DMS114 treated with DMSO at 0.1 percent for 48 hours (cell line): ENCODE data around the gene NEU1.

Experiments
- DNase-seq: peaks from one replicate; lab custom pipeline; 2025; ENCODE audit not compliant: unreplicated experiment; lab: John Stamatoyannopoulos, UW

NEU1 gene

DNA sequence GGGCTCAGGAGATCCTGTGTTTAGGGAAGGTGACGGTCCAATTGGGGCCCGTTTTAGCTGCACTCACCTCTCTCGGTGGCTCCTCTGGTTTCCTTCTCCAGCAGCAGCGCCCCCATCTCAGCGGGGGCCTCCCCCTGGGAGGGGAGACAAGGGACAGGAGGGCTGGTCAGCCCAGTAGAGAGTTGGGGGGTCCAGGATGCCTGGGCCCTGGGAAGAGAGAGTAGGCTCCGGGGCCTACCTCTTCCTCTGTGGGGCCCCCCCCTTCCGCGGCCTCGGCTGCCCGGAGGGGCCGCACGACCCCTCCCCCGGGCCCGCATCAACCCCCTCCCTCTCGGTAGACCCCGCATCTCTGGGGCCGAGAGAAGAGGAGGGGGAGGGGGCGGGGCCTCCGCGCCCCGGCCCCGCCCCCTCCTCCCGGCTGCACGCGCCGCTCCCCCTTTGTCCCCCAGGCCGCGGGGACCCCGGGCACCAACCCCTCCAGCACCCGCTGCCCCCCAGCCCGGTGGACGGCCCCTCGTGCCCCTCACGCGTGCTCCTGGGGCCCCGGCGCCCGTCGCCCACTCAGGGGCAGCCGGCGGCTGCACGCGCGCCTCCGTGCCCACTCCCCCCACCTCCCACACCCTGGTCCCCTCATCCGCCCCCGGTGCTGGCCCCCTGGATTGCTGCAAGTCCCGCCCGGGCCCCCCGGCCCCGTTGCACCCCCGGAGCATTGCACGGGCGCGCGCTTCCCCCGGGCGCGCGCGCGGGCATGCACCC is 34.4 kb upstream of the NEU1 start:
- no peak for DNase-seq

DNA sequence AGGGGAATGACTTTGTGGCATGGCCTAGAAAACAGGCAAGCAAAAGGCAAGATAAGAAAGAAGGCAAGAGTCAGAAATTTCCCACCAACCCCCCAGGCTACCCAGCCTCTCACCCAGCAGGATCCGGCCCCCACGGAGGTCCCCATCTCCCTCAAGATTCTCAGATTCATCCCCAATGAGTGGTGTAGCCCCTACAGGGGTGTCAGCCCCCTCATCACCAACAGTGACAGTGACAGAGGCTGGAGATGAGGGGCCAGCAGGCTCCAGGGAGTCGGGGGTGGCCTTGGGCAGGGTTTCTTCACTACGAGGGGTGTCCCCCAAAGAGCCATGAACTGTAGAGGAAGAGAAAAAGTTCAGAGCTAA is 33.9 kb upstream of the NEU1 start:
- DNase-seq, result no peak

DNA sequence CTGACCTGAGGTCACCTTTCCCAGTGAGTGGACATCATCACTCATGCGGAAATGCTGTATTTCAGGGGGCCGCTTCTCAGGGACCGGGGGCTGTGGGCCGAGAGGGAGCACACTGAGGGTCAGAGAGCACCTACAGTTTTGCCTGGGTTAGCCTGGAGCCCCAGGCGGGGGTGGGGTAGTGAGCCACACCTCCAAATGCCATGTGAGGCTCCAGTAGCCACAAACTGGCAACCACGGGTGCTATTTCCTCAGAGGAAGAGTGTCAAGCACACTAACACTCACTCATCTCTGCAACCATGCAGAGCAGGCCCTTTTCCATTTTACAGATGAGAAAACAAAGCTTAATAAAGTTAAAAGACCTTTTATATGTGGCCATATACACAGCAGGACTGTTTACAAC is 30.2 kb upstream of the NEU1 start:
- DNase-seq, result no peak

DNA sequence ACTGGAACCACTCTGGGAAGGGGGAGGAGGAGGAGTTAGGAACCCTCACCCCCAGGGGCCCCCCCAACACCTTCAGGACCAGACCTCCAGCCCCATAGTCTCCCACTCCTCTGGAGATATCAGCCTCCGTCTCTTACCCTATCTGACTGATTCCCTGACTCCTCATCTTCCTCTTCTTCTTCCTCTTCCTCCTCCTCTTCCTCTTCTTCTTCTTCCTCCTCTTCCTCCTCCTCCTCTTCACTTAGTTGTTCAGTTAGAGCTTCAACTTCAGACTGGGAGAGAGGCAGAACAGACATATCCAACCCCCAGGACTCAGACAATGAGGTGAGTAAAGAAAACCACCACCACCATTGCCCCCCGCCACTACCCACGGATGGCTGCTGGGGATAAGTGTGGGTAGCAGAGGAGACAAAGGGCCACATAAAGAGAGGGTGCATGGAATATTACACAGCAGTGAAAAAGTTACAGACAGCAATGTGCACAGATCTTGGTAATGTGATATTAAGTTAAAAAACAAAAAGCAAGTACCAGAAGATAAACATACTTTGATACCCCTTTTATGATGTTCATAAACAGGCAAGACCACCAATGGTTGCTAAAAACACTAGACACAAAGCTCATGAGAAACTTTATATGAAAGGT is 26.8 kb upstream of the NEU1 start:
- DNase-seq, result no peak

DNA sequence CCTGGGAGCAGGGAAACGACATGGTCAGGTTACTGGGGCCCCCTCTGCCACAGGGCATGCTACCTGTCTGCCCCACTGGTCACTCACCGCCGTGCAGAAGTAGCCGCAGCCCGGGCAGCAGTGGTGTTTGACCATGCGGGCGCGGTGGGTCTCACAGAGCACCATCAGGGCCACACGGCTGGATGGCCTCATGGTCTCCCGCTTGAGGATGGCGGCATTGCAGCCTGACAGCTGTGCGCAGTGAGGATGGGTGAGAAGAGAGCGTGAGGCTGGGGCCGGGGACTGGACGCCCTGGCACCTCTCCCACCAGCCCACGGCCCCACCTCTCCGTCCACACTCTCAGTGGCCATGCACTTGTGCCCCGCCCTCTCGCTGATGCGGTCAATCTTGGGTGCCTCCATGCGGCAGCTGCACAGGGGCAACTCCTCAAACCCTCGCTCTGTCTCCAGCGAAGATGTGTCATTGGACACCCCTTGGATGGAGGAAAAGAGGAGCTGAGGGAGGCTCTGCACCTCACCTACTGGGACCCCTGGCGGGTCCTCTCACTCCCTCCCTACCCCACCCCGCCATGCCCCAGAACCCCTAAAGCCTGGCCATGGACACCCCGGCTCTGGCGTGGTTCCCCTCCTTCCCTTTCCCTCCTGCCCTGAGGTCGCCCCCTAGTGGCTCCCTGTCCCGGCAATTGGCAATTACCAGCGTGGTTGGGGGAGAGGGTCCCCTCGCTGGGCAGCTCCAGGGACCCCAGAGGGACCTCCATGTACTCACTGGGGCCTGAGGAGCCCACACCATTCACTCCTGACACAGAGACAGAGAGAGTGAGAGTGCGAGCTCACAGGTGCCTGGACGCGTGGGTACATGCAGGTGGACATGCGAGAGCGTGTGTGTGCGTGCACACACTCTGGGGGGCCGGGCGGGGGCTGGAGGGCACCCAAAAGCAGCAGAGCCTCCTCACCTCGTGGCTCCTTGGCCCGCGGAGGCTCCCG is 25.9 kb upstream of the NEU1 start:
- DNase-seq, result no peak

DNA sequence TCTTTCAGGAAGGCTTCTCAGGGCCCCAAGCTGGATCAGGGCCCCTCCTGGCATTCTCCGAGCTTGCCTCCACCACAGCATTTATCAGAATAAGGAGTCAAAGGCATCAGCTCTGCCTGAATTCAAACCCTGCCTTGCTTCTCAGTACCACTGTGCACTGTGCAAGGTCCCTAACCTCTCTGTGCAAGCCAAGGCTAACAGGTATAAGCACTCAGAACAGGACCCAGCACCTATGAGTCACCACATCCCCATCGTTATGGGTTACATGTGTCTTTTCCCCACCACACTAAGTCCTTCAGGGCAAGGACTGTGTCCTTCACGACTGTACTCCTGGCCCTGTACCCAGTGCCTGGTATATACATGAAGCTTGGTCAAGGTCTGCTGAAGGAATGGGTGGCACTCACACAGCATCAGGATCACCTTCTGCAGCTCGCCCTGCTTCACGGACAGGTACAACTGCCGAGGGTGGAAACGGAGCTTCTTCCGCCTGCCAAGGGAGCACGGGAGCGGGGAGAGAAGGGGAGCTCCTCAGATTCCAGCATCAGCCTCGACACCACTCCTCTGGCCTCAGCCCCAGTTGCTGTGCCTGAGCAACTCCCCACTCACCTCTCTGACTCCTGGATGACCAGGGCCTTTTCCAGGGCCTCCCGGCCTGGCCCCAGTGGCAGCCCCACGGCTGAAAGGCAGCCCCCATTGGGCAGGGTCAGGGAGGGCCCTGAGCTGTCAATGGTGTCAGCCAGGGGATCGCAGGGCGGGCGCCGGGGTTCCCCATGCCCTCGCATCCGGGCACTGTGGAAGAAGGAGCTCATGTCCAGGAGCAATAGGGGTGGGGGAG is 24.8 kb upstream of the NEU1 start:
- DNase-seq, result no peak

DNA sequence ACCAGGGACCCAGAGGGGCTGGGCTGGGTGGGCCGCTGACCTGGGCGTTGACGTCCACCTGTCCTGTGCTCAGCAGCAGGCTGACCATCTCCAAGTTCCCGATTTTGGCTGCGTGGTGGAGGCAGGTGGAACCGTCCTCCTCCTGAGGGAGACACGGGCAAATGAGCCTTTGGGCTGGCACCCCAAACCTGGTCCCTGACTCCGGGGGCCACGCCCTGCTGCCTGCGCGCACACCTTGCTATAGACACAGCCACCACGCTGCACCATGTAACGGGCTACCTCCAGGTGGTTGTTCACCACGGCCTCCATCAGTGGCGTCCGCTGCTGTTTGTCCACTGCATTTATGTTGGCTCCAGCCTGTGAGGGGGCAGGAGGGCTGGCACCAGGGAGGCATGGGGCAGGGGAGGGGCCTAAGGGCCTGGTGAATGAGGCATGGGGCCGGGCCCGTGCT is 23.9 kb upstream of the NEU1 start:
- no peak for DNase-seq

DNA sequence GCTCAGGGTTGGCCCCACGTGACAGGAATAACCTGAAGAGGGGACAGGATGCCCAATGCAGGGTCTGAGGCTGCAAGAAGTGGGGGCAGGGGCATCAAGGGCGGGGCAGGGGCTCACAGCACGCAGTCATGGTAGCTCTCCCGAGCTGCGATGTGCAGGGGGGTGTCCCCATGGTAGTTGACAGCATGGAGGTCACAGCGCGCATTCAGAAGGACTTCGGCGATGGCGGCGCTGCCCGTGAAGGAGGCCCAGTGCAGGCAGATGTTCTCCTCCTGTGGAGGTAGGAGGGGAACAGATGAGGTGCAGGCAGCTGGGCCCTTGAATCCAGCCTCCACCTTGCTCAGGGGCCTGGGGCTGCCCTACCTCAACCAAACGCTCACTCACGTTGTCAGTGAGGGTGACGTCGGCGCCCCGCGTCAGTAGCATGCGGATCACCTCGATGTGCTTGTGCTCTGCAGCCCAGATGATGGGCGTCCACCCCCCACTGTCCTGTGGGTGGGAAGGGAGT is 22.0 kb upstream of the NEU1 start:
- no peak for DNase-seq

DNA sequence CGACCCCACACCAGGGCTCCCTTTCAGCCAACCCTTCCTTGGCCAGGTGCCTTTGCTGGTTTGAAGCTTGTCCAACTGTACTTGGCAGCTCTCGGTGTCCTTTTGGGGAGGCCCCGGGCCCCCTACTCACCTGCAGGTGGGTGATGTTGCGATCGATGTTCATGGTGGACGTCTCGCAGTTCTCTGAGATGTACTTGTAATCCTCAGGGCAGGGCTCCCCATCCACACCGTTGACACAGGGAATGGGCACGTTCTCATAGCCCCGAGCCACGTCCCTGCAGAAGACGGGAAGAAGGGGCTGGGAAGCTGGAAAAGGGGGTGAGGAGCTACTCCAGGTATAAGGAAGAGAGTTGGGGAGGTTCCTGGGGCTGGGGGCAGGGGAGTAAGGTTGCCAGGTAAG is 21.1 kb upstream of the NEU1 start:
- DNase-seq, result no peak

DNA sequence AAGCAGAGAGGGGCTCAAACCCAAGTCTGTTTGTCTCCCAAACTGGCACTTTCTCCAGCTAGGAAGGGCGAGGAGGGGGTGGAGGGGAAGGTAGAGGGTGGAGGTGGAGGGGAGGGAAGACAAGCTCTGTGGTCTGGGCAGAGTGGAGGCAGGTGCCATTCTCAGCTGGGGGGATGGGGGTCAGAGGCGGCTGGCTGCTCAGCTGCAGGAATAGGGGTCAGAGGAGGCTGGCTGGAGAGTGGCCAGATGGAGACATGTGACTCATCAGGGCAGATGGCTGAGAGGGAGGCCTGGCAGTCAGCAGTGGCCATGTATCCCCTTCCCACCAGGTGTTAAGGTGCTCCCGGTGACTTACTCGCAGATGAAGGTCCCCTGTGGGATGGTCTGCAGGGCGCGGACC is 19.7 kb upstream of the NEU1 start:
- DNase-seq, result no peak

DNA sequence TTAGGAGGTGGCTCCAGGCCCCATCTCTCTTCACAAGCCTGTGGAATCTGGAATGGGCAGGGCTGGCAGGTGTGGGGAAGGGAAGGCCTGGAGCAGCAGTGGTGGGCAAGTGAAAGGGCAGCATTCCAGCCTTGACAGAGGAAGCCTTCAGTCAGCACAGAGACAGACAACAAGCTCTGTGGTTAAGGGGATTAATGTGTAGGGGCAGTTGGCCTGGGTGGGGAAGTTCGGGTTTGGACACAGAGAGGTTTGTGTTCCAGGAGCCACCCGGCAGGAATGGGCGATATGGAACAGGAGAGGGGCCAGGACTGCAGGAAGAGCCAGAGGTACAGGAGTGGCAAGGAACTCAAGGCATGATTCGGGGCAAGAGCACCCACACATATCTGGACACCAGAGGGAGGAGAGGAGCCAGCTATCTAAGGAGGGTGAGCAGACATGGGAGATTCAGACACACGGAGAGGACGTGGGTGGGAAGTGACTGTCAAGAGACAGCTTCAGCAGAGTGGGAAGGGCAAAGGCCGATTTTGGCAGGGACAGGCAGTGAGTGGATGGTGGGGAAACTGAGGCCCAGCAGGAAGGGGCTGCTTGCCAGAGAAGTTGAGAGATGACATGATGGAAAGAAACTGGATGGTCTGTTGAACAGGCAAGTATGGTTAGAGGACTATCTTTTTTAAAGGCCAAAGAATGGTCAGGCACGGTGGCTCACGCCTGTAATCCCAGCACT is 18.7 kb upstream of the NEU1 start:
- no peak for DNase-seq

DNA sequence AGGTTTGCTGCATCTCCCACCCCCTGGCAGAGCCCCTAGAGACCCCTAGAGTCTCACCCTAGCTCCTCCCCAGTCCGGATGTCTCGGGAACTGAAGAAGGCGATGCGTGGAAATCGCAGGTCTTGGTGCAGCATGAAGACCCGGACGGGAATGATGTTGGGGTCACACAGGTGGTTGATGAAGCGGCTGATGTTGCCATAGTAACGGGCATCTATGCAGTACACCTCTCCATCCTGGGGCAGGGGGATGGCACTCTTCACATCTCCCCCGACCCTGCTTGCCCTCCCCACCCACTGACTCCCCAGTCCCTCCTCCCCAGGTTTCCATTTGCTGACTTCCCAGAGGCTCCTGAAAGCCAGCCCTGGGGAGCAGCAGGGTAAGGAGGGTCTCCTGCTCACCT is 18.0 kb upstream of the NEU1 start:
- DNase-seq, result no peak

DNA sequence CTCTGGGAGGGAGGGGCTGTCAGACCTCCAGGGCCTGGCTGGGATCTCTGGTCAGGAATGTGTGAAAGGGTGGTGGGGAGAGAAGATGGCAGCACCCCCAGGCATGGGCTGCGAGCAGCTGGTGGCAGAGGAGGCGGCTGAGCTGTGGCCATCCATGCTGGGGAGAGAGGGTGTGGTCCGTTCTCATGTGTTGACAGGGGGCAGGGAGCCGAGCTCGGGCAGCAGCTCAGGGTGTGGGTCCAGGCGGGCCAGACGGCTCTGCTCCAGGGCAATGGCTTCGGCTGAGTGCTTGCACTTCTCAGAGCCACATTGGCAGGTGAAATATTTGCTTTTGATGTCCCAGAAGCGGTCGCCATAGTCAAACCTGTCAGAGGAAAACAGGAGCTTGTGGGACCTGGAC is 17.3 kb upstream of the NEU1 start:
- no peak for DNase-seq

DNA sequence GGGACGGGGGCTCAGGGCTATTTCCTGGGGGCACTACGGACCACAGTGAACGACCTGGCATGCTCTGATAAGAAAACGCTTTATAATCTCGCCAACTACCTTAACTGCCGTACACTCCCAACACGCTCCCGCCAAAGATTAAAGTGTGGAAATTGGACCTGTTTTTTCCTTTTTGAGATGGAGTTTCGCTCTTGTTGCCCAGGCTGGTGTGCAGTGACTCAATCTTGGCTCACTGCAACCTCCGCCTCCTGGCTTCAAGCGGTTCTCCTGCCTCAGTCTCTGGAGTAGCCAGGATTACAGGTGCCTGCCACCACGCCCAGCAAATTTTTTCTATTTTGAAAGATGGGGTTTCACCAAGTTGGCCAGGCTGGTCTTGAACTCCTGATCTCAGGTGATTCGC is 16.5 kb upstream of the NEU1 start:
- DNase-seq, result no peak

DNA sequence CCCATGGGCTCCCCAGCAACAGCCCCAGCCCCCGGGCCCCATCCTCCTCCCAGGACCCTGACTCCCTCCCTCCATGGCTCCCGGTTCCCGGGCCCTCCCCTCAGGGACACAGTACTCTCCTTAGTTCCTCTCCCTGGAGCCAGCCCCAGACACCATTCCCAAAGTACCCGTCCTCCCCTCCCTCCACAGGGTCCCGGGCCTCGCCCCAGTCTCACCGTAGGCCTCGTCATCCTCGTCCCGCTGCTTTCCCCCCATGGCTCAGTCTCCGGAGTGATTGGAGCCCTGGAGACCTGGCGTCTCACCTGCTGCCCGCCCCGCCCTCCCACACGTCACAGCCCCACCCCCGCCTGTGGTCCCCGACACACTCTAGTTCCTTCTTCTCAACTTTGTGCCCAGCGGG is 16.1 kb upstream of the NEU1 start, which contains the start of gene SLC44A4:
Gene SLC44A4 (minus strand): TSS at position 272 of the 400 bp plus-strand sequence. CDS start 17 bp downstream, at position 255.
- no peak for DNase-seq

DNA sequence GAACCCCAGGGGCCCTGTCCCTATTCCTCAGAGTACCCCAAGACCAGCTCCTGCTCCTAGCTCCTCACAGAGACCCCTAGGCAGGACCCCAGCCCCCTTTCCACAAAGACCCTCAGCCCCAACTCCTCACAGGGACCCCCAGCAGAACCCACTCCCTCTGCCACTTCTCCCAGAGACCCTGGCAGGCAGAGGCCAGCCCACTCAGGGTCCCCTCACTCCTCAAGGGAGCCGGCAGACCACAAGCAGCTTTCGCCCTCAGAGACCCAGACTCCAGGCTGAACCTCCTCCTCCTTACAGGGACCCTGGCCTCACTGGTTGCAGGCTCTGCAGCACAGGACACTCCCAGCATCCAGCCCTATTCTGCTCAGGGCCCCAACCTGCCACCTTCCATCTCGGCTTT is 15.6 kb upstream of the NEU1 start:
- no peak for DNase-seq

DNA sequence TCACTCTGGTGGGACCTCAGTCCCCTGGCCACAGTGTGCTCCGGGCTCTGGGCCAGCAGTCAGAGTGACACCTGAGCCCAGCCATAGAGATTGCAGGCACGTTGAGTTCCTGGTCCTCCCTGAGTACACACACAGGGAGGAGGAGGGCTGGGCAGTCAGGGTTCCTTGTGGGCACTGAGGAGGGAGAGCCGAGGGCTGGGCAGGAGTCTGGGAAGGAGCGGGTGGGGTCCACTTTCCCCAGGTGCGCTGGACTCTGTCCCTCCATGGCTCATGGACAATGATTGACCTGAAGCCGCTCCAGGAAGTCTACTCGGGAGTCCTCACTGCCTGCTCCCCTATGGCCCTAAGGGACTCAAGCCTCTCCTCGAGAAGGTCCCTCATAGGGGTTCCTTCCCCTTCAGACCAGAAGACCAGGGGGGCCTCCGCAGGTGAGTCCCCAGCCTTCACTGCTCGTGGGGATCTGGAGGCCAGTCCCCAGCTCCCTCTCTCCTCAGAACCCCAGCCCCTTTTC is 15.1 kb upstream of the NEU1 start:
- no peak for DNase-seq

DNA sequence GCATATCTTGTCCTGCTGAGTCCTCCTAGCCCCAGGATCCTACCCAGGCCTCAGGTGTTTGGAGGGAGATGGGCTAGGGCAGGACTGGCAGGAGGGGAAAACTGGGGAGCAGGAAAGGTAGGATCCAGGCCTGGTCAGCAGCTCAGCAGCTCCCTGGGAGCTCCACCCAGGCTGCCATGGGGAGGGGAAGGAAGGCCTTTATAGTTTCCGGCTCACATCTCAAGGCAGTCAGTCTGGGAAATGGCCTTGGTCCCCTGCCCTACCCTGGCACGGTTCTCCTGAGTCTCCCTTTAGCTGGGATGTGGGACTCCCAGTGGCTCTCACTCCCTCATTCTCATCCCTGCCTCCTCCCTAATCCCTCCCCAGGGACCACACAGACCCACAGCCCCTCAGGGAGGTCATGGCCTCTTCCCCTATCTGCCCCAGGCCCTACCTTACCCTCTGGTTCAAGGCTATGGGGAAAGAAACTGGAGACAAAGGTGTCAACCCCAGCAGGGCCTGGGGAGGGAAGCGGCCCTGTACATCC is 14.6 kb upstream of the NEU1 start:
- no peak for DNase-seq

DNA sequence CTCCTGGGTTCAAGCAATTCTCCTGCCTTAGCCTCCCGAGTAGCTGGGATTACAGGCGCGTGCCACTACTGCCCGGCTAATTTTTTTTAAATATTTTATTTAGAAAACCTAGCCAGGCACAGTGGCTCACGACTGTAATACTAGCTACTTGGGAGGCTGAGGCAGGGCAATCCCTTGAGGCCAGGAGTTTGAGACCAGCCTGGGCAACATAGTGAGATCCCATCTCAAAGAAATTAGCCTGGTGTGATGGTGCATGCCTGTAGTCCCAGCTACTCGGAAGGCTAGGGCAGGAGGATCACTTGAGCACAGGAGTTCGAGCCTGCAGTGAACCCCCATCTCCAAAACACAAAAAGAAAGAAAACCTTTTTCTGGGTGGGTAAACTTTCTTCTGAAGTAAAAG is 13.7 kb upstream of the NEU1 start:
- DNase-seq, result no peak
